Activated CD8-positive, alpha-beta T cell treated with anti-CD3 and anti-CD28 coated beads for 36 hours (primary cell): Measurements from ENCODE around the gene CFAP44. TPM values are rescaled to one million over a fixed set of nuclear protein-coding genes. Genes with fewer than 3 reads are reported as not detected.

ENCODE experiments used
- ATAC-seq: fragments of 200-7000 bp; cut with Tn5 transposase; one replicate; pipeline ENCODE4 v1.10.0; 2021; ENCODE audit warnings: mild to moderate bottlenecking, moderate library complexity
- CTCF ChIA-PET: fragments of 350-600 bp; sonication (Branson Sonifier 250); formaldehyde crosslinking; loops from one replicate; lab custom pipeline; 2021; ENCODE audit warnings: antibody characterized with exemption; lab: Charles Lee
- POLR2A ChIA-PET: fragments of 350-600 bp; sonication (Branson Sonifier 250); formaldehyde crosslinking; loops from one replicate; lab custom pipeline; 2021; ENCODE audit warnings: antibody characterized with exemption; lab: Charles Lee
- DNase-seq: peaks from one replicate; pipeline ENCODE4 v3.0.0-alpha.2; 2020
- H3K27ac Mint-ChIP-seq: one replicate; pipeline ENCODE4 v1.8.0; 2021; ENCODE audit warnings: mild to moderate bottlenecking, mixed read lengths
- H3K27me3 Mint-ChIP-seq: one replicate; pipeline ENCODE4 v1.8.0; 2021; ENCODE audit warnings: mixed read lengths
- H3K36me3 Mint-ChIP-seq: one replicate; pipeline ENCODE4 v1.8.0; 2021; ENCODE audit warnings: low read depth, mixed read lengths
- H3K4me1 Mint-ChIP-seq: one replicate; pipeline ENCODE4 v1.8.0; 2021; ENCODE audit warnings: low read depth, mixed read lengths
- H3K4me3 Mint-ChIP-seq: one replicate; pipeline ENCODE4 v1.8.0; 2021; ENCODE audit warnings: mild to moderate bottlenecking, moderate library complexity, mixed read lengths
- H3K9me3 Mint-ChIP-seq: one replicate; pipeline ENCODE4 v1.8.0; 2021; ENCODE audit warnings: mixed read lengths
- intact Hi-C: fragments of 100-400 bp; cut with micrococcal nuclease; formaldehyde crosslinking; loops from one replicate; pipeline ENCODE4 v1.10.0; 2022
- total RNA-seq, 2 experiments: library from RNA; stranded (reverse); gene quantifications; one replicate each; pipeline ENCODE4 v1.2.3, GENCODE V29; 2021
- TF ChIP-seq, protein P1 (sequence below): fragments of 200-600 bp; IDR thresholded peaks from one replicate; pipeline ENCODE4 v1.8.0; 2022; ENCODE audit warnings: antibody characterized with exemption, mild to moderate bottlenecking

CFAP44 gene
- total RNA-seq, 2 experiments from 2014 or later, result 3.1 to 3.6 TPM

DNA sequence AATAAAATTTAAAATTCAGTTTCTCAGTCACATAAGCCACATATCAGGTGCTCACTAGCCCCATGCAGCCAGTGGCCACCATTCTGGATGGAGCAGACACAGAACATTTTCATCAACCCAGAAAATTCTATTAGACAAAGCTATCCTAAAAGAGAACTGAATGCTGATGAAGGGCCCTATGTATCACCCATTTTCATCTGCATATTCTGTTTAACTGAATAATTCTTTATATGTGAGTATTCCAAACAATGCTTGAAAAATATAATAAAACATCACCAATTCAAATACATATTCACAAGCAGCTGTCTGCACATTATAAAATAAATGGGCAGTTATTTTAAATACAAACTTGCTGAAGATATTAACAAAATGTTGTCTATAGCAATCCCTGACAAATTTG lies 14.2 kb upstream of the CFAP44 start:
- ChIA-PET POLR2A (no interaction called here), CTCF (interaction anchor here (0.6 to 0.9 kb wide), 2 partner anchors 40 to 122 kb away, joined by 3 read pairs; no protein-coding TSS in a partner anchor)
- no peak overlapping the region for H3K4me3 Mint-ChIP-seq
- peaks cover 46% of the 10 kb centered on the region for H3K36me3 Mint-ChIP-seq
- no peaks in the 10 kb centered on the region for H3K27me3 Mint-ChIP-seq
- no peaks in the 10 kb centered on the region for H3K4me1 Mint-ChIP-seq
- H3K27ac Mint-ChIP-seq, result no peak overlapping the region
- no peaks in the 10 kb centered on the region for H3K9me3 Mint-ChIP-seq
- DNase-seq (no peak), ATAC-seq (no peak)
- intact Hi-C loops, result no loop called here
- TF ChIP-seq, protein P1, sequence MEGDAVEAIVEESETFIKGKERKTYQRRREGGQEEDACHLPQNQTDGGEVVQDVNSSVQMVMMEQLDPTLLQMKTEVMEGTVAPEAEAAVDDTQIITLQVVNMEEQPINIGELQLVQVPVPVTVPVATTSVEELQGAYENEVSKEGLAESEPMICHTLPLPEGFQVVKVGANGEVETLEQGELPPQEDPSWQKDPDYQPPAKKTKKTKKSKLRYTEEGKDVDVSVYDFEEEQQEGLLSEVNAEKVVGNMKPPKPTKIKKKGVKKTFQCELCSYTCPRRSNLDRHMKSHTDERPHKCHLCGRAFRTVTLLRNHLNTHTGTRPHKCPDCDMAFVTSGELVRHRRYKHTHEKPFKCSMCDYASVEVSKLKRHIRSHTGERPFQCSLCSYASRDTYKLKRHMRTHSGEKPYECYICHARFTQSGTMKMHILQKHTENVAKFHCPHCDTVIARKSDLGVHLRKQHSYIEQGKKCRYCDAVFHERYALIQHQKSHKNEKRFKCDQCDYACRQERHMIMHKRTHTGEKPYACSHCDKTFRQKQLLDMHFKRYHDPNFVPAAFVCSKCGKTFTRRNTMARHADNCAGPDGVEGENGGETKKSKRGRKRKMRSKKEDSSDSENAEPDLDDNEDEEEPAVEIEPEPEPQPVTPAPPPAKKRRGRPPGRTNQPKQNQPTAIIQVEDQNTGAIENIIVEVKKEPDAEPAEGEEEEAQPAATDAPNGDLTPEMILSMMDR, result no peak

DNA sequence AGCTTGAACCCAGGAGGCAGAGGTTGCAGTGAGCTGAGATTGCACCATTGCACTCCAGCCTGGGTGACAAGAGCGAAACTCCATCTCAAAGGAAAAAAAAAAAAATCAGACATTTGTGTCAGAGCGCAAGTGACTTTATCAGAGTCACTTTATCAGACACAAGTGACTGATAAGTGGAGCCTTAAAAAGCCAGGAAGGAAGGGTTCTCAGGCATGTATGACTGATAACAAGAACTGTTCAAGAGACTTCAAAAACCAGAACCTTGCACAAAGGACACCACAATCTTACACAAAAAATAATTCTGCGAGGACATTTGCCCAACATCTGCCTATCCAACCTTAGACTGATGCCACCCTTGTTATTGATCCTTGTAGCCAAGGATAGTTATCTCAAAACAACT lies 13.3 kb upstream of the CFAP44 start:
- DNase-seq (no peak), ATAC-seq (no peak)
- intact Hi-C loops, result no loop called here
- H3K27me3 Mint-ChIP-seq, result no peaks in the 10 kb centered on the region
- H3K36me3 Mint-ChIP-seq, result peaks cover 39% of the 10 kb centered on the region
- ChIA-PET CTCF (interaction anchor here (0.9 kb wide), 1 partner anchor 41 kb away, joined by 3 read pairs; no protein-coding TSS in a partner anchor), POLR2A (no interaction called here)
- H3K9me3 Mint-ChIP-seq, result no peaks in the 10 kb centered on the region
- no peak overlapping the region for H3K27ac Mint-ChIP-seq
- TF ChIP-seq, protein P1, result no peak
- H3K4me1 Mint-ChIP-seq, result no peaks in the 10 kb centered on the region
- H3K4me3 Mint-ChIP-seq, result no peak overlapping the region

DNA sequence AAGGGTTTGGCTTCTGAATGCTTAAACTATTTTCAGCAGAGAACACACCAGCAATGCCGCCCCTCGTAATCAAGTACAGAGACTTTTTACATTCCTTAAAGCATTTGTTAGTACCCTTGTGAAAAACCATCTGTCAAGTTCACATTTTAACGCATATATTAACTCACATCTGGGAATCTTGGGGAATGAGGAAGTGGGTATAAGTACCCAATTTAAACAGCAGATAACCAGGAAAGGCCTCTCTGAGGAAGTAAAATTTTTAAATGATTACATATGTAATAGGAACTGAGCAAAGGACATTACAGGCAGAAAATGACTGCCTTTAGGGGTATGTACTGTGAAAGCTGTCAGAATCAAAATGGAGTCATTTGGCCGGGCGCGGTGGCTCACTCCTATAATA lies 12.8 kb upstream of the CFAP44 start:
- no peak overlapping the region for H3K4me3 Mint-ChIP-seq
- no peaks in the 10 kb centered on the region for H3K9me3 Mint-ChIP-seq
- no peak overlapping the region for H3K27ac Mint-ChIP-seq
- intact Hi-C loops, result no loop called here
- ATAC-seq, result no peak
- TF ChIP-seq, protein P1, result no peak
- ChIA-PET POLR2A (no interaction called here), CTCF (no interaction called here)
- no peak for DNase-seq
- no peaks in the 10 kb centered on the region for H3K27me3 Mint-ChIP-seq
- H3K36me3 Mint-ChIP-seq, result peaks cover 39% of the 10 kb centered on the region
- no peaks in the 10 kb centered on the region for H3K4me1 Mint-ChIP-seq

DNA sequence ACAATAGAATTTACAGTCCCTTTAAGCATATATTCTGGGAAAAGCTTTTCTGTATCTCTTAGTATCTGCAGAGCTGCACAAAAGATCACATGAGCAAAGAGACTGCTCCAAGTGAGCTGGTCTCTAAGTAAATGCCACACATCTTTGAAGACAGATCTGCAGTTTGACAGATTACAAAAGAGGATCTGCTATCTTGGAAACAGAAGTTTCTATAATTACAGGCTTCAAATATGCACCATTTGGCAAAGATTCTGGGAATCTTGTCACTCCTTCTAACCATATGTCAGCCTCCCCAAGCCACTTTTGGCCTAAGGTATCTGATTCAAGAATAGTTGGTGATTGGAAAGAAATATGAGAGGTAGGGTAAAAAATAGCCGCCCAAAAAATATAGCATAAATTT lies 9.6 kb upstream of the CFAP44 start:
- POLR2A ChIA-PET, result no interaction called here
- ATAC-seq, result no peak
- Mint-ChIP-seq H3K9me3 (no peaks in the 10 kb centered on the region), H3K27me3 (no peaks in the 10 kb centered on the region), H3K4me1 (no peaks in the 10 kb centered on the region), H3K36me3 (peaks cover 26% of the 10 kb centered on the region), H3K27ac (no peak overlapping the region), H3K4me3 (no peak overlapping the region)
- CTCF ChIA-PET, result no interaction called here
- TF ChIP-seq, protein P1, result no peak
- intact Hi-C loops, result no loop called here
- DNase-seq, result no peak

DNA sequence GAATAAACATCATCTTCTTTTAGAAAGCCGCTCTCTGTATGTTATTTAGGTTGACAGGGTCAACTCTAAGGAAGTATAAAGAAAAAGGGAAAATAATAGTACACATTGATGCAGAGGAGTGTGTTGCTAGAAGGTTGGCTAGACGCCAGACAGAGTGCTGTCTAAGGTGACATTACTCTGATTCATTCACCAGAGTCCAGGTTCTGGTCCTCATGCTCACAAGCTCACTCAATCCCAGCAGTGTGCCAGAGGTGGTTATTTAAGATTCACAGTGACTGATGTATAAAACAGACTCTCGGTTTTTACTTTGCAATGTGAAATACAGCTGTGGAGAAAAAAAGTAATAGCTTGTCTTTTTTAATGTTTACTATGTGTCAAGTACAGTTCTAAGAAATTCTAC lies 1.7 kb downstream of the CFAP44 start:
- TF ChIP-seq, protein P1, result no peak
- CTCF ChIA-PET, result no interaction called here
- intact Hi-C loops, result no loop called here
- Mint-ChIP-seq H3K9me3 (no peaks in the 10 kb centered on the region), H3K4me3 (no peak overlapping the region), H3K4me1 (peaks cover 6% of the 10 kb centered on the region), H3K36me3 (peaks cover 2% of the 10 kb centered on the region), H3K27ac (no peak overlapping the region), H3K27me3 (no peaks in the 10 kb centered on the region)
- POLR2A ChIA-PET, result interaction anchor here (0.6 kb wide), 1 partner anchor 128 kb away, joined by 3 read pairs; no protein-coding TSS in a partner anchor
- no peak for ATAC-seq
- DNase-seq, result no peak
